ENCODE data around the gene IQCE. TPM values are rescaled to one million over a fixed set of nuclear protein-coding genes. Genes with fewer than 3 reads are reported as not detected.

Gene IQCE
- total RNA-seq, 1 donor from 2014 or later: 29.6 TPM

DNA sequence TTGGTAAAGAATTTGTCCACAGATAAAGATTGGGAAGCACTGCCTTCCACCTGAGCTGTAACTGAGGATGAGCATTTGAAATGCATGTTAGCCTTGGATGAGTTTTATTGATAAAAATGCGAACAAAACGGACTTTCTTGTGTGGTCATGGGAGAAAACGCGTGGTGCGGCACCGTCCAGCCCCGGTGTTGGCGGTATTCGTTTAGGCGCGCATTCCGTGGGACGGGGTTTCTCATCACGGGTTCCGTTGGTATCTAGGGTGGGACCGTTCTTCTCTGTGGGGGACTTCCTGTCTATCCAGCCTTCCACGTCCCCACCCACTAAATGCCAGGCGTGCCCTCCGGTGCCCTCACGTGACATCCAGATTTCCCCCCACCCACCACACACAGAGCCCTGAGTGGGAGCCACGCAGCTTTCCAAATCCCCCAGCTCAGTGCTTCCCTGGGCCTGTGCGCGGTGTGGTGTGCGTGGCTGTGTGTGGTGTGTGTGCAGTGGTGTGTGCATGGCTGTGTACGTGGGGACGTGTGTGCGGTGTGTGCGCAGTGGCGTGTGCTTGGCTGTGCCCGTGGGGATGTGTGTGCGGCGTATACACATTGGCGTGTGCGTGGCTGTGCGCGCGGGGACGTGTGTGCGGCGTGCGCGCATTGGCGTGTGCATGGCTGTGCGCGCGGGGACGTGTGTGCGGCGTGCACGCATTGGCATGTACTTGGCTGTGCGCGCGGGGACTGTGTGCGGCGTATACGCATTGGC lies 18.1 kb downstream of the IQCE start:
- H3K4me3 Mint-ChIP-seq: no peak overlapping the region
- peaks cover 22% of the 10 kb centered on the region for H3K36me3 Mint-ChIP-seq
- H3K27me3 Mint-ChIP-seq (ENCODE audit: low read depth): no peaks in the 10 kb centered on the region
- no peak for DNase-seq (ENCODE audit: low spot score in 2 of 2, unreplicated experiment in 2 of 2)
- H3K9me3 Mint-ChIP-seq: no peaks in the 10 kb centered on the region
- no peak overlapping the region for H3K27ac Mint-ChIP-seq
- TF ChIP-seq, protein P1, sequence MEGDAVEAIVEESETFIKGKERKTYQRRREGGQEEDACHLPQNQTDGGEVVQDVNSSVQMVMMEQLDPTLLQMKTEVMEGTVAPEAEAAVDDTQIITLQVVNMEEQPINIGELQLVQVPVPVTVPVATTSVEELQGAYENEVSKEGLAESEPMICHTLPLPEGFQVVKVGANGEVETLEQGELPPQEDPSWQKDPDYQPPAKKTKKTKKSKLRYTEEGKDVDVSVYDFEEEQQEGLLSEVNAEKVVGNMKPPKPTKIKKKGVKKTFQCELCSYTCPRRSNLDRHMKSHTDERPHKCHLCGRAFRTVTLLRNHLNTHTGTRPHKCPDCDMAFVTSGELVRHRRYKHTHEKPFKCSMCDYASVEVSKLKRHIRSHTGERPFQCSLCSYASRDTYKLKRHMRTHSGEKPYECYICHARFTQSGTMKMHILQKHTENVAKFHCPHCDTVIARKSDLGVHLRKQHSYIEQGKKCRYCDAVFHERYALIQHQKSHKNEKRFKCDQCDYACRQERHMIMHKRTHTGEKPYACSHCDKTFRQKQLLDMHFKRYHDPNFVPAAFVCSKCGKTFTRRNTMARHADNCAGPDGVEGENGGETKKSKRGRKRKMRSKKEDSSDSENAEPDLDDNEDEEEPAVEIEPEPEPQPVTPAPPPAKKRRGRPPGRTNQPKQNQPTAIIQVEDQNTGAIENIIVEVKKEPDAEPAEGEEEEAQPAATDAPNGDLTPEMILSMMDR (IDR thresholded peaks at IDR 0.05; ENCODE audit: unreplicated experiment): no peak
- no peaks in the 10 kb centered on the region for H3K4me1 Mint-ChIP-seq

DNA sequence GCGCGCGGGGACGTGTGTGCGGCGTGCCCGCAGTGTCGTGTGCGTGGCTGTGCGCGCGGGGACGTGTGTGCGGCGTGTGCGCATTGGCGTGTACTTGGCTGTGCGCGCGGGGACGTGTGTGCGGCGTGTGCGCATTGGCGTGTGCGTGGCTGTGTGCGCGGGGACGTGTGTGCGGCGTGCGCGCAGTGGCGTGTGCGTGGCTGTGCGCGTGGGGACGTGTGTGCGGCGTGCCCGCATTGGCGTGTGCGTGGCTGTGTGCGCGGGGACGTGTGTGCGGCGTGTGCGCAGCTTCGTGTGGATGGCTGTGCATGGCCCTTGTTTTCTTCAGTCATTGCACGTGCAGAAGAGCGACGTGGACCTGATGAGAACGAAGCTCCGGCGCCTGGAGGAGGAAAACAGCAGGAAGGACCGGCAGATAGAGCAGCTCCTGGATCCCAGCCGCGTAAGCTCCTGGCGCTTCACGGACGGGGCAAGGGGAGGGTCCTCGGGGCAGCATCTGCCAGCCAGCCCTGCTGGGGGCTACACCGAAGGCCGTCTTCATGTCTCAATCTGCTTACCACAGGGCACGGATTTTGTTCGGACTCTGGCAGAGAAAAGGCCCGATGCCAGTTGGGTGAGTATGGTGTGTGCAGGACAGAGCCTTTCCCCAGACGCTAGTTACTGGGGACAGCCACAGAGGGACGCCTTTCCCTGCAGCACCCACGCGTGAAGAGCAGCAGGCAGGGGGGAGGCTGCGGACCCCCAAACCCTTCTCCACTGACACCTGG lies 19.3 kb downstream of the IQCE start:
- TF ChIP-seq, protein P1 (IDR thresholded peaks at IDR 0.05; ENCODE audit: unreplicated experiment): no peak
- H3K4me3 Mint-ChIP-seq: no peak overlapping the region
- no peaks in the 10 kb centered on the region for H3K9me3 Mint-ChIP-seq
- no peaks in the 10 kb centered on the region for H3K4me1 Mint-ChIP-seq
- DNase-seq (ENCODE audit: low spot score in 2 of 2, unreplicated experiment in 2 of 2): no peak
- no peaks in the 10 kb centered on the region for H3K27me3 Mint-ChIP-seq (ENCODE audit: low read depth)
- H3K27ac Mint-ChIP-seq: no peak overlapping the region
- peaks cover 22% of the 10 kb centered on the region for H3K36me3 Mint-ChIP-seq

DNA sequence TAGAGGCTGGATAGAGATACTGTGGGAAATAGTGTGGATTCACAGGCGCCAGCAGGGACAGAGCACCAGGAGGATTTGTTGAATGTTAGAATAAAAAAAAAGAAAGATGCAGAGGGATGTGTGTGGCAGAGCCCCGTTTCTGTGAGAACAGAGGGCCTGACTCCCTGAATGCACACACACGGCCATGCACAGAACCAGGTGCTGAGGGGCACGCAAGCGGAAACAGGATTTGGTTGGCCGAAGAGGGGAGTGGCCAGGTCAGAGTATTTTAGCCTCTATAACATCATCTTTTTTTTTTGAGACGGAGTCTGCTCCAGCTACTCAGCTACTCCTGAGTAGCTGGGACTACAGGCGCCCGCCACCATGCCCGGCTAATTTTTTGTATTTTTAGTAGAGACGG lies 21.9 kb downstream of the IQCE start:
- DNase-seq (ENCODE audit: low spot score in 2 of 2, unreplicated experiment in 2 of 2): no peak
- peaks cover 28% of the 10 kb centered on the region for H3K36me3 Mint-ChIP-seq
- no peak overlapping the region for H3K4me3 Mint-ChIP-seq
- H3K9me3 Mint-ChIP-seq: no peaks in the 10 kb centered on the region
- TF ChIP-seq, protein P1 (IDR thresholded peaks at IDR 0.05; ENCODE audit: unreplicated experiment): no peak
- H3K27ac Mint-ChIP-seq: no peak overlapping the region
- H3K27me3 Mint-ChIP-seq (ENCODE audit: low read depth): no peaks in the 10 kb centered on the region
- no peaks in the 10 kb centered on the region for H3K4me1 Mint-ChIP-seq

DNA sequence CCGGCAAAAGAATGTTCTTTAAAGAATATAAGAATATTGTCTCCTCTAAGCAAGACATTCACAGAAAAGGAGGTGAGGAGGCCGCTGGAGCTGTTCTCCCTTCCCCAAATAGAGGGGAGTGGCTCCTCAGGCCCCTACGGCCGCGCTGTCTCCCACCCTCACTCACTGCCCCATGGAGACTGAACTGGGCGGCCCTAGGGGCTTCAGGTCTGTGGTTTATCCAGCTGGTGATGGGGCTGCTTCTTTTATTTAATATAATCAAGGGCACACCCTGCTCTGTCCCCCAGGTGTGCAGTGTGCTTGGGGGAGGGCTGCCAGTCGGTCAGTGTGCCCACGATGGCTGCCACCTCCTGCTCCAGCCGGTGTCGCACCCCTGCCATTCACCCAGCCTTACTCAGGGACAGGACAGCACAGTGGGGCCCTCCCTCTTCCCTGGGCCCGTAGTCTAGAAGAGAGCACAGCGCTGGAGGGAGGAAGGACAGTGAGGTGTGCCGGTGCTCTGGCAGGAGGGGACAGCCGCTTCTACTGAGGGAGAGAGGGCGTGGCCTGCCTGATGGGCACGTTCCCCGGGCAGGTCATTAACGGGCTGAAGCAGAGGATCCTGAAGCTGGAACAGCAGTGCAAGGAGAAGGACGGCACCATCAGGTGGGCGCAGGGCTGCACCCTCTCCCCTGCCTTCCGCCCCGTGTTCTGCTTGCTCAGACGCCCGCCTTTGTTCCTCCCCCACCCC lies 23.4 kb downstream of the IQCE start:
- Mint-ChIP-seq H3K4me1 (no peaks in the 10 kb centered on the region), H3K4me3 (no peak overlapping the region), H3K27ac (no peak overlapping the region), H3K36me3 (peaks cover 22% of the 10 kb centered on the region), H3K9me3 (no peaks in the 10 kb centered on the region), H3K27me3 (ENCODE audit: low read depth) (no peaks in the 10 kb centered on the region)
- TF ChIP-seq, protein P1 (IDR thresholded peaks at IDR 0.05; ENCODE audit: unreplicated experiment): no peak
- no peak for DNase-seq (ENCODE audit: low spot score in 2 of 2, unreplicated experiment in 2 of 2)

DNA sequence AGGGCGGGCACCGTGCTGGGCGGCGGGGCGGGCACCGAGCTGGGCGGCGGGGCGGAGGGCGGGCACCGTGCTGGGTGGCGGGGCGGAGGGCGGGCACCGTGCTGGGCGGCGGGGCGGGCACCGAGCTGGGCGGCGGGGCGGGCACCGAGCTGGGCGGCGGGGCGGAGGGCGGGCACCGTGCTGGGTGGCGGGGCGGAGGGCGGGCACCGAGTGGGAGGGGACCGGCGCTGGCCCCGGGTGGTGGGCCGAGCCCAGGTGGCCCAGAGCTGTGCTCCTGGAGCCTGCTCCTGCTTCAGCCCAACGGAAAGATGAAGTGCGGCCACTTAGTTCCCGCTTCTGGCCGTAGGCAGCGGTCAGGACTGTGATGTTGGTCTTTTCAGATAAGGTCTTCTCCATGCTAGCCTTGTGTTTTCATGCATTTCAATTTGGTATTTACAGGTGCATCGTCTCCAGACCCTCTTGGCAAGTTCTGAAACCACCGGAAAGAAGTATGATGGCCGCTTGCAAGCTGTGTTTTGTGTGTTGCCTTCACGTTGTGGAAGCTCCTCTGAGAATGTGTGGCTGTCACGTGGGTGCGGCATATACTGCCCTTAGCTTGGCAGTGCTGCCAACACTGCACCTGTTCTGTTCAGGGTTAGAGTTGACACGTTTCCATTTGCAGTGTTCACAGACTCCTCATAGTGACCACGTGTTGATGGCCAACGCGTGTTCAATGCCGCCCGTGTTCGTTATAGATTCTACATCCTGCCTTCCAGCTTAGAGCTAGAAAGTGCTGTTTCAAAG lies 25.2 kb downstream of the IQCE start:
- no peaks in the 10 kb centered on the region for H3K27me3 Mint-ChIP-seq (ENCODE audit: low read depth)
- DNase-seq (ENCODE audit: low spot score in 2 of 2, unreplicated experiment in 2 of 2): no peak
- no peaks in the 10 kb centered on the region for H3K9me3 Mint-ChIP-seq
- peaks cover 23% of the 10 kb centered on the region for H3K36me3 Mint-ChIP-seq
- no peak overlapping the region for H3K4me3 Mint-ChIP-seq
- H3K4me1 Mint-ChIP-seq: no peaks in the 10 kb centered on the region
- no peak overlapping the region for H3K27ac Mint-ChIP-seq
- TF ChIP-seq, protein P1 (IDR thresholded peaks at IDR 0.05; ENCODE audit: unreplicated experiment): no peak
